Gastroesophageal sphincter (tissue), 3 donors: Measurements from ENCODE around the gene UBTF.

Source experiments
- CTCF ChIP-seq, 4 experiments: fragments of 200-600 bp in 2 of 4; fragments of 450-650 bp in 2 of 4; sonication (generic) in 1 of 4; IDR thresholded peaks; one replicate each; pipeline ENCODE4 v1.5.1; 2017 to 2019; ENCODE audit warnings: antibody characterized with exemption in 4 of 4, mild to moderate bottlenecking in 2 of 4, moderate library complexity in 2 of 4
- POLR2A ChIP-seq, 2 donors: fragments of 450-650 bp; IDR thresholded peaks; one replicate each; pipeline ENCODE4 v1.6.1; 2017; ENCODE audit warnings: antibody characterized with exemption in 2 of 2, mild to moderate bottlenecking in 2 of 2, moderate library complexity in 1 of 2

GRCh38 chr17:44197980-44198720, 21.3 kb downstream of the UBTF start:
- peak in 1 of 4 experiments; percentile 8 for TF ChIP-seq CTCF (IDR thresholded peaks at IDR 0.05)
- TF ChIP-seq POLR2A (IDR thresholded peaks at IDR 0.05), result peak in 1 of 2 donors; percentile 27
